Neural crest cell (in vitro differentiated cells): ENCODE data around the gene ACTL8. TPM values are rescaled to one million over a fixed set of nuclear protein-coding genes. Genes with fewer than 3 reads are reported as not detected.
A peak's percentile ranks its signal among the peaks of the same experiment; 100 is the strongest.

Experiments used
- DNase-seq: peaks from one replicate; pipeline ENCODE4 v3.0.0; 2021; ENCODE audit warnings: low read depth, mixed read lengths, low spot score
- H3K27ac Mint-ChIP-seq: one replicate; pipeline ENCODE4 v1.8.0; 2021; ENCODE audit warnings: mild to moderate bottlenecking, mixed read lengths; ENCODE audit not compliant: unreplicated experiment
- H3K27me3 Mint-ChIP-seq: 2 replicates; pipeline ENCODE4 v1.8.0; 2021; ENCODE audit warnings: low read depth, mild to moderate bottlenecking, mixed read lengths
- H3K36me3 Mint-ChIP-seq: 2 replicates; pipeline ENCODE4 v1.8.0; 2021; ENCODE audit warnings: low read depth, mild to moderate bottlenecking, mixed read lengths
- H3K4me1 Mint-ChIP-seq: 2 replicates; pipeline ENCODE4 v1.8.0; 2021; ENCODE audit warnings: mixed read lengths
- H3K4me3 Mint-ChIP-seq: one replicate; pipeline ENCODE4 v1.8.0; 2021; ENCODE audit warnings: mild to moderate bottlenecking, mixed read lengths
- H3K9me3 Mint-ChIP-seq: 2 replicates; pipeline ENCODE4 v1.8.0; 2021; ENCODE audit warnings: mixed read lengths
- total RNA-seq: library from RNA; stranded (reverse); gene quantifications from 2 replicates; pipeline ENCODE4 v1.2.1, GENCODE V29; 2021
- TF ChIP-seq, protein P1 (sequence below): fragments of 200-600 bp; sonication (generic); conservative IDR thresholded peaks from 2 replicates; pipeline ENCODE4 v1.5.0; 2021; ENCODE audit warnings: antibody characterized with exemption, mild to moderate bottlenecking

Gene ACTL8
- total RNA-seq, 1 donor from 2014 or later = not detected

DNA sequence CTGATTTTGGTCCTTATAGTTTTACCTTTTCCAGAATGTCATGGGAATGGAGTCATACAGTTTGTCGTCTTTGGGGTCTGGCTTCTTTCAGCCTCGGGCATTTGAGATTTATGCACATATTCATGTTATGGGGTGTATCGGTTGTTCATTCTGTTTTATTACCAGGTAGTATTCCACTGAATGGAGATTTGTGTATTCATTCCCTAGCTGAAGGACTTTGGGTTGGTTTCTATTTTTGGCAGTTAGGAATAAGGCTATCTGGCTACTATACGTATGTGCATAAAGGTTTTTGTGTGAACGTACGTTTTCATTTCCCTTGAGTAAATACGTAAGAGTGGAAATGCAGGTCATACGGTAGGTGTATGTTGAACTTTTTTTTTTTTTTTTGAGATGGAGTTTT, 65.1 kb downstream of the ACTL8 start:
- Mint-ChIP-seq H3K36me3 (no peaks in the 10 kb centered on the region), H3K4me3 (no peak overlapping the region), H3K27ac (no peak overlapping the region), H3K9me3 (peaks cover 3% of the 10 kb centered on the region), H3K4me1 (no peaks in the 10 kb centered on the region), H3K27me3 (peaks cover 50% of the 10 kb centered on the region)
- TF ChIP-seq, protein P1, sequence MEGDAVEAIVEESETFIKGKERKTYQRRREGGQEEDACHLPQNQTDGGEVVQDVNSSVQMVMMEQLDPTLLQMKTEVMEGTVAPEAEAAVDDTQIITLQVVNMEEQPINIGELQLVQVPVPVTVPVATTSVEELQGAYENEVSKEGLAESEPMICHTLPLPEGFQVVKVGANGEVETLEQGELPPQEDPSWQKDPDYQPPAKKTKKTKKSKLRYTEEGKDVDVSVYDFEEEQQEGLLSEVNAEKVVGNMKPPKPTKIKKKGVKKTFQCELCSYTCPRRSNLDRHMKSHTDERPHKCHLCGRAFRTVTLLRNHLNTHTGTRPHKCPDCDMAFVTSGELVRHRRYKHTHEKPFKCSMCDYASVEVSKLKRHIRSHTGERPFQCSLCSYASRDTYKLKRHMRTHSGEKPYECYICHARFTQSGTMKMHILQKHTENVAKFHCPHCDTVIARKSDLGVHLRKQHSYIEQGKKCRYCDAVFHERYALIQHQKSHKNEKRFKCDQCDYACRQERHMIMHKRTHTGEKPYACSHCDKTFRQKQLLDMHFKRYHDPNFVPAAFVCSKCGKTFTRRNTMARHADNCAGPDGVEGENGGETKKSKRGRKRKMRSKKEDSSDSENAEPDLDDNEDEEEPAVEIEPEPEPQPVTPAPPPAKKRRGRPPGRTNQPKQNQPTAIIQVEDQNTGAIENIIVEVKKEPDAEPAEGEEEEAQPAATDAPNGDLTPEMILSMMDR = no peak
- DNase-seq = no peak

DNA sequence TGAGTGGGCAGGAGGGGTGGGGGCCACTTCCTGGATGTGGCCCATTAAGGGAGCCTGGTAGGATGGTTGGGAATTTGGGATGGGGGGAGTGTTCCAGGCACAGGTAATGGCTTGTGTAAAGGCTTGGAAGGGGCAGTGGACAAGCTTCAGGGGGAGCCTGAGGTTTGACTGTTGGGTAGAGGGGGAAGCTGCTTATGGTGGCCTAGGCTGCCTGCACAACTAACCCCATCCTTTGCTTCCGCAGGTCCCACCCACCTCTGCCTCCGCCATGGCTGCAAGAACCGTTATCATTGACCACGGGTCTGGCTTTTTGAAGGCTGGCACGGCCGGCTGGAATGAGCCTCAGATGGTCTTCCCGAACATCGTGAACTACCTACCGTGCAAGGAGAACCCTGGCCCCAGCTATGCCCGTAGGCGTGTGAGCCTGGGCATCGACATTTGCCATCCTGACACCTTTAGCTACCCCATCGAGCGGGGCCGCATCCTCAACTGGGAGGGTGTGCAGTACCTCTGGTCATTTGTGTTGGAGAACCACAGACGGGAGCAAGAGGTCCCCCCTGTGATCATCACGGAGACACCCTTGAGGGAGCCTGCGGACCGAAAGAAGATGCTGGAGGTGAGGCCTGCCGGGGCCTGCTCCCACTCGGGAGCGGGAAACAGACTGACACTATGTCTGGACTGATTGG, 67.8 kb downstream of the ACTL8 start:
- no peaks in the 10 kb centered on the region for H3K36me3 Mint-ChIP-seq
- peaks cover 48% of the 10 kb centered on the region for H3K27me3 Mint-ChIP-seq
- H3K4me1 Mint-ChIP-seq = no peaks in the 10 kb centered on the region

DNA sequence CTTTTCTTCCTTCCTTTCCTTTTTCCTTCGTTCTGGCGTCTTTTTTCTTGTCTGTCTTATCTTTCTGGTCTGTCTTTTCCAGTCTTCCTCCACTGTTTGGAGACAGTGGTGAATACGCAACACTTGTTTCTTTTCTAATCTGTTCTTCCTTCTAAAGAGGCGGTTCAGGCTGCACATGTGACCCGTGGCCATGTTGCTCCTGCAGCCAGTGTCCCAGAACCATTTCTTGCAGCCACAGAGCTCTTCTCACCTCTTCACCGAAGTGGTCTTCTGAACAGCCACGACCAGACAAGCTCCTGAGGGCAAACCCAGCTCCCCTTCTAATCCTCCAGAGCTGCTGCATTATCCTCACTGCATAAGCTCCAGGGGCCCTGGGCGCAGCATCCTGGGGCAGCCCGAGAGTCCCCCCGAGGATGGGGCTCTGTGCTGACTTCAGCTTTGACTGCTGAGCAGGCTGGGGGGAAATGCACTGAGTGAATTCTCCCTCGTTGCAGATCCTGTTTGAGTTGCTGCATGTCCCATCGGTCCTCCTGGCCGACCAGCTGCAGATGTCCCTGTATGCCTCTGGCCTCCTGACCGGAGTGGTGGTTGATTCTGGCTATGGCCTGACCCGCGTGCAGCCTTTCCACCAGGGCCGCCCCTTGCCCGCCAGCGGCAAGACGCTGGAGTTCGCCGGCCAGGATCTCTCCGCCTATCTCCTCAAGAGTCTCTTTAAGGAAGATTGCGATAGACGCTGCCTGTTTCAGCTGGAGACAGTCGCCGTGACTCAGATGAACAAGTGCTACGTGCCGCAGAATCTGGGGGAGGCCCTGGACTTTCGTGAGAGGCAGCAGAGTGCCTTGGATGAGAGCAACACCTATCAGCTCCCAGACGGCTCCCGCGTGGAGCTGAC, 70.4 kb downstream of the ACTL8 start:
- Mint-ChIP-seq H3K27ac (no peak overlapping the region), H3K27me3 (peaks cover 43% of the 10 kb centered on the region), H3K9me3 (no peaks in the 10 kb centered on the region), H3K36me3 (no peaks in the 10 kb centered on the region), H3K4me3 (no peak overlapping the region), H3K4me1 (no peaks in the 10 kb centered on the region)
- TF ChIP-seq, protein P1 = no peak
- DNase-seq = no peak

More for the DNA sequence above, 67.8 kb downstream of the ACTL8 start:
- DNase-seq = no peak
- Mint-ChIP-seq H3K9me3 (no peaks in the 10 kb centered on the region), H3K27ac (no peak overlapping the region), H3K4me3 (no peak overlapping the region)
- TF ChIP-seq, protein P1 = no peak

DNA sequence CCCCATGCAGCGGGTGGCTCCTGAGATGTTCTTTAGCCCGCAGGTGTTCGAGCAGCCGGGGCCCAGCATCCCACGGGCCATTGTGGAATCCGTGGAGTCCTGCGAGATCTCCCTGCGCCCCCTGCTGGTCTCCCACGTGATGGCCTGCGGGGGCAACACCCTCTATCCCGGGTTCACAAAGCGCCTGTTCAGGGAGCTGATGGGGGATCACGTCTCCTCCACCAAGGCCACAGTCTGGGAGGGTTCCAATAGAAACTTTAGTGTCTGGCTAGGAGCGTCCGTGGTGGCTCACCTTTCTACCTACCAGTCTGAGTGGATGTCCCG, 71.0 kb downstream of the ACTL8 start:
- Mint-ChIP-seq H3K4me1 (no peaks in the 10 kb centered on the region), H3K27me3 (peaks cover 43% of the 10 kb centered on the region), H3K36me3 (no peaks in the 10 kb centered on the region), H3K9me3 (no peaks in the 10 kb centered on the region), H3K27ac (no peak overlapping the region), H3K4me3 (no peak overlapping the region)
- DNase-seq = peak; percentile 68
- TF ChIP-seq, protein P1 = peak; percentile 70

DNA sequence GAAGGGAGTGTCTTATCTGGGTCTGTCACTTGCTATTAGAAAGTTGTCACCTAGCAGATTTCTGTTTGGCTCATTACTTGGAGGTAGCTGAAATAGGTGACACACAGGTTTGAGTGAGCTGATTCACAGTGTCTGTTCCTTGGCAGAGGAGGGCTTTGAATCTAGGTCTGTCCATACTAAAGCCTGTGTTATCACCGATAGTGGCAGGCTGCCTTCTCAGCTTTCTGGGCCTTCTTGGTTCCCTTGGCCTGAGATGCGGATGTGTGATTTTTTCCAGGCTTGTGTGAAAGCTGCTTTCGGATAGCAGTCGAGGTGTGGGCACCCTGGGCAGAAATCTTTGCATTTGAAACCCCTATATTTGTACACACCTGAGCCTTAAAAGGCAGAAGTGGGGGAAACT, 73.9 kb downstream of the ACTL8 start:
- DNase-seq = no peak
- Mint-ChIP-seq H3K4me1 (no peaks in the 10 kb centered on the region), H3K36me3 (no peaks in the 10 kb centered on the region), H3K27me3 (peaks cover 41% of the 10 kb centered on the region), H3K4me3 (no peak overlapping the region), H3K27ac (peak overlapping the region; percentile 43), H3K9me3 (no peaks in the 10 kb centered on the region)
- TF ChIP-seq, protein P1 = no peak
